Brain pericyte (primary cell): ENCODE measurements around the gene STX18.

Experiments used
- DNase-seq: peaks from one replicate; pipeline ENCODE4 v3.0.0-alpha.2; 2012; ENCODE audit warnings: low read depth, low spot score

Gene STX18

DNA sequence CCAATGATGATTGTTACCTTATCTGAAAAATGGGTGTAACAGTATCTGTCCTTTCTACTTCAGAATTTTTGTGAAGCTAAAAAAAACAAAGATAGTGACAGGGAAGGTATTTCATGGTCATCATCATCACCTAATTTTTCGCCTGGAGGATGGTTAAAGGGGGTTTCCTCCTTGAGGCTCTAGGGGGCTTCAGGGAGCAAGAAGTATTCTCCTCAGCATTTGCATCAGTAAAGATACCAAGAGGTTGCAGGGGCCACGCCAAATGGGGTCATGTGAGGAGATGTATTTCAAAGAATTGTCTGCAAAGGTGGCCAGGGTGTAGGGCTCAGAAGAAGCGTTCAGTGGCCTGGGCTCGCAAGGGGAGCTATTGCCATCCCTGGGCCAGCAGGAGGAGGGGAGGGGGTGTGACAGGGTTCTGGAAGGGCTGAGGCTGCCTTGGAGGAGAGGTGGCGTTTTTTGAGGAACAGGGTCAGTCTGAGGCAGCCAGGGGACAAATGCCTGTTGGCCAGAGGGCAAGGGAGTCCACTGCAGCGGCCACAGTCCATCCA is 162.2 kb downstream of the STX18 start:
- no peak for DNase-seq

DNA sequence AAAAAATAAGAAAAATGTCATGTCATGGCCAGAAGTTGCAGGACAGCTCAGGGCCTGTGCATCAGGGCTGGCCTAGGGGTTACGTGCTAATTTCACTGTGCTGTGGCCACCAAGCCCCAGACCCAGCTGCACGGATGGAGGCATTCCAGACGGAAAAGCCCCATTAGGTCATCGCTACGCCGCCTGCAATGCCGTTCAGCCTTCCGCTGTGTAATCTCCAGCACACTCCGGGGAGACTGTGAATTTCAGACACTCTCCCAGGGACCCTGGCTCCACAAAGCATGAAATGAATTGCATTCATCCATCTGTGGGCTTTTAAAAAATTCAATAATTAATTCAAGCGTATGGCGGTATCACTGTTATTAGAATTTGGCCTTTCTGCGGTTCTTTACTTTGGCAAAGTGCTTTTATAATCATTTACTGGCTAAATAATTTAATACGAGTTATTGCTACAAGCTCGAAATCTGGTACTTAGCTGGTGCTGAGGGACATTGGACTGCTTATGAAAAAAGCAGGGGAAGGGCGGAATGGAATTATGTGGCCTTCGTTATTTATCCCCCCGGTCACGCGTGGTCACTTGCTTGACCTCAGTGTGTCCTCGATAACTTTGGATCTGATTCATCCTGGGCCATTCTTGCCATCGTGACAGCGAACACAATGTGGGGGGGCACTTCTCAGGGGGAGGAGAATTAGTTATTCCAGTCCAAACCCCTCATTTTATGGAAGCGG is 164.0 kb downstream of the STX18 start:
- DNase-seq, result no peak

DNA sequence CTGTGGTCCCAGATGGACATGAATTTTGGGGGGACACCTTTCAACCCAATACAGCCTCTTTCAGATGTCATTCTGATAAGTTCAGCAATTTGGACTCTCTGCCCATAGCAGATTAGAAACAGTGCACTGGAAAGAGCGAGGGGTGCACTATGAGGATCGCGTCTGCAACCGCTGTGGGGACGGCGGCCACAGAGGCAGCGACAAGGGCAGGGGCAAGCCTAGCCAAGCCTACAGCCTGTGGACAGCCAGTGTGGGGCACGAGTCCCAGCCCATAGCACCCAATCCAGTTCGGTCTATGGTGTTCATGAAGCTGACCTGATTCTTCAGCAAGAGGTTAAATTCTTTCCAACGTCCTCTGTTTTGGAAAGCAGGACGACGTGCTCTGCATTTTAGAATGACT is 164.7 kb downstream of the STX18 start:
- no peak for DNase-seq

DNA sequence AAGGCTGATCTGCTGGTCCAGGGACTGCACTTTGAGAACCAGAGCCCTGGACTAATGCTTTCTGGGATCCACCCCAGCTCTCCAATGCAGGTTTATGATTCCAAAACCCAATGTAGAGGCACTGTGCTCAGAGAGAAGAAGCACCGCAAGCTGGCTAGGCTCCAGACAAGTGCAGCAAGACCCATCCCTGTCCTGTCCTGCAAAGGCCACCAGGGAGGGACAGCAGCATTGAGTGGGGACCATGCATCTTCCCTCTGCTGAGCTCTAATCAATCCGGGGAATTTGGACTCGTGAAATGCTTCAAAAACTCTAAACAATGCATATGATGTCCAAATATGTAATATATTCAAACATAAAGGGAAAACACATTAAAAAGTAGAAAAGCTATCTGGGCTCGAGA is 165.8 kb downstream of the STX18 start:
- DNase-seq, result no peak

DNA sequence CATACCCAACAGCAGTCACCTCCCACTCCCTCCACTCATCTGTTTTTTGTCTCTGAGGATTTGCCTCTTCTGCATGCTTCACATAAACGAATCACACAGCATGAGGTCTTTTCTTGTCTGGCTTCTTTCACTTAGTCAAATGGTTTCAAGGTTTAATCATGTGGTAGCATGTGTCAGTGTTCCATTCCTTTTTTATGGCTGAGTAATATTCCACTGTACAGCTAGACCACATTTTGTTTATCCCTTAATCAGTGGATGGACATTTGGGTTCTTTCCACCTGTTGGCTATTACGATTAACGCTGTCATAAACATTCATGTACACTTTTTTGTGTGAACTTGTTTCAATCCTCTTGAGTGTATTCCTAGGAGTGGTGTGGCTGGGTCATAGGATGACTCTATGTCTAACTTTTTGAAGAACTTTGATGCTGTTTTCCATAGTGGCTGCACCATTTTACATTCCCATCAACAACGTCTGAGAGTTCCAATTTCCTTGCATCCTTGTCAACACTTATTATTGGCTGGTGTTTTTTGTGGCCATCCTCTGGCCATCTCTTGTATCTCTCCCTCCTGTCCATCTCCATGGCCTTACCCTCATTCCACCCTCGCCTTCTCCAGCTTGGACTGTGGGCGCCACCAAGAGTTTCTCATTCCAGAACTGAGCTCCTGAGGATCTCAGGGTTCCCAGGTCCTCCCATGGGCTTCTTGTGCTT is 167.3 kb downstream of the STX18 start:
- DNase-seq, result no peak
